GM21360 (cell line): ENCODE measurements around the gene PTX4.

Experiments used
- ATAC-seq: cut with Tn5 transposase; IDR thresholded peaks from one replicate; pipeline ENCODE4 v1.9.1; 2021; ENCODE audit warnings: mild to moderate bottlenecking, moderate library complexity; ENCODE audit not compliant: unreplicated experiment

PTX4 gene

GRCh38 chr16:1525871-1526607, 37.3 kb upstream of the PTX4 start:
- no peak for ATAC-seq

- ATAC-seq, result no peak
Measured at GRCh38 chr16:1524366-1524765, 35.6 kb upstream of the PTX4 start.

GRCh38 chr16:1523581-1524245, 35.0 kb upstream of the PTX4 start:
- no peak for ATAC-seq

GRCh38 chr16:1520461-1520860, 31.7 kb upstream of the PTX4 start:
- no peak for ATAC-seq

GRCh38 chr16:1519831-1520230, 31.1 kb upstream of the PTX4 start:
- no peak for ATAC-seq

GRCh38 chr16:1518626-1519135, 29.9 kb upstream of the PTX4 start:
- no peak for ATAC-seq

- no peak for ATAC-seq
Measured at GRCh38 chr16:1514507-1514906, 25.8 kb upstream of the PTX4 start.

- ATAC-seq, result no peak
Measured at GRCh38 chr16:1512774-1513173, 24.0 kb upstream of the PTX4 start.

- ATAC-seq, result no peak
Measured at GRCh38 chr16:1511662-1512569, 23.2 kb upstream of the PTX4 start.

- ATAC-seq, result no peak
Measured at GRCh38 chr16:1510941-1511351, 22.2 kb upstream of the PTX4 start.

GRCh38 chr16:1510272-1510671, 21.5 kb upstream of the PTX4 start:
- no peak for ATAC-seq

- ATAC-seq, result no peak
Measured at GRCh38 chr16:1509307-1510221, 20.8 kb upstream of the PTX4 start.

- ATAC-seq, result no peak
Measured at GRCh38 chr16:1508494-1509187, 19.9 kb upstream of the PTX4 start.

- ATAC-seq, result no peak
Measured at GRCh38 chr16:1506494-1507213, 17.9 kb upstream of the PTX4 start.

- ATAC-seq, result no peak
Measured at GRCh38 chr16:1505912-1506311, 17.2 kb upstream of the PTX4 start.

GRCh38 chr16:1505073-1505844, 16.5 kb upstream of the PTX4 start:
- ATAC-seq, result no peak

GRCh38 chr16:1503110-1503955, 14.6 kb upstream of the PTX4 start:
- ATAC-seq, result no peak
